ENCODE results near the gene MMP25.

The MMP25 gene

GRCh38 chr16:3017794-3018506, 28.4 kb upstream of the MMP25 start, which contains the start of gene CLDN6:
TSS of gene CLDN6 (minus strand) at chr16:3018183. CDS start at chr16:3016021, 2,162 bp downstream.
- no peak for DNase-seq (ENCODE audit: low spot score)

GRCh38 chr16:3019594-3020246, 26.6 kb upstream of the MMP25 start:
- no peak for DNase-seq (ENCODE audit: low spot score)

GRCh38 chr16:3020247-3020603, 26.1 kb upstream of the MMP25 start, which contains the start of gene TNFRSF12A:
TSS of gene TNFRSF12A (plus strand) at chr16:3020368. CDS start at chr16:3020398, 30 bp downstream.
- DNase-seq (ENCODE audit: low spot score): peak; percentile 87

GRCh38 chr16:3020604-3021448, 25.5 kb upstream of the MMP25 start:
- DNase-seq (ENCODE audit: low spot score): peak; percentile 77

- peak; percentile 84 for DNase-seq (ENCODE audit: low spot score)
These were observed 24.7 kb upstream of the MMP25 start for GRCh38 chr16:3021449-3022207.

GRCh38 chr16:3022208-3022683, 24.1 kb upstream of the MMP25 start:
- DNase-seq (ENCODE audit: low spot score): peak; percentile 91

GRCh38 chr16:3022684-3023414, 23.5 kb upstream of the MMP25 start:
- no peak for DNase-seq (ENCODE audit: low spot score)

GRCh38 chr16:3023415-3023668, 23.0 kb upstream of the MMP25 start:
- peak; percentile 78 for DNase-seq (ENCODE audit: low spot score)

GRCh38 chr16:3023669-3024478, 22.5 kb upstream of the MMP25 start, which contains the start of the genes HCFC1R1 and THOC6:
TSS of gene HCFC1R1 (minus strand) at chr16:3023942. CDS start at chr16:3023941, 1 bp downstream.
TSS of gene THOC6 (plus strand) at chr16:3024035. CDS start at chr16:3024327, 292 bp downstream.
- DNase-seq (ENCODE audit: low spot score): peak; percentile 97

GRCh38 chr16:3025032-3026002, 21.0 kb upstream of the MMP25 start:
- no peak for DNase-seq (ENCODE audit: low spot score)

- no peak for DNase-seq (ENCODE audit: low spot score)
These were observed 20.4 kb upstream of the MMP25 start for GRCh38 chr16:3026003-3026378.

- no peak for DNase-seq (ENCODE audit: low spot score)
These were observed 19.5 kb upstream of the MMP25 start for GRCh38 chr16:3026609-3027488.

- DNase-seq (ENCODE audit: low spot score): no peak
These were observed 18.9 kb upstream of the MMP25 start for GRCh38 chr16:3027489-3027795.

GRCh38 chr16:3027983-3028715, 18.2 kb upstream of the MMP25 start:
- peak; percentile 82 for DNase-seq (ENCODE audit: low spot score)

GRCh38 chr16:3028716-3029319, 17.5 kb upstream of the MMP25 start:
- no peak for DNase-seq (ENCODE audit: low spot score)

GRCh38 chr16:3029491-3030221, 16.7 kb upstream of the MMP25 start:
- DNase-seq (ENCODE audit: low spot score): no peak

All from left forelimb (tissue), 1 donor.